A673 (cell line): ENCODE data around the gene UBASH3B. TPM values are rescaled to one million over a fixed set of nuclear protein-coding genes. Genes with fewer than 3 reads are reported as not detected.

ENCODE experiments used
- BruUV-seq: library from RNA; stranded (reverse); fragments of 400-500 nt; replicated peaks from 2 replicates; lab custom pipeline; 2021; lab: Mats Ljungman, UMichigan
- CTCF ChIA-PET: fragments of 300-600 bp; sonication (Branson Sonifier 250); formaldehyde crosslinking; loops from one replicate; lab custom pipeline; 2022; ENCODE audit warnings: antibody characterized with exemption; lab: Charles Lee
- POLR2A ChIA-PET: fragments of 300-600 bp; sonication (Branson Sonifier 250); formaldehyde crosslinking; loops from one replicate; lab custom pipeline; 2022; ENCODE audit warnings: antibody characterized with exemption; ENCODE audit not compliant: low non-redundant PET; lab: Charles Lee
- DNase-seq: peaks from one replicate; pipeline ENCODE4 v3.0.0-alpha.2; 2015; ENCODE audit warnings: low spot score
- H3K27ac ChIP-seq: fragments of 200-600 bp; sonication (generic); 2 replicates; pipeline ENCODE4 v1.5.1; 2016; ENCODE audit warnings: mixed run types, low read depth, mild to moderate bottlenecking, mixed read lengths, antibody characterized with exemption, low read length; ENCODE audit not compliant: poor library complexity, severe bottlenecking
- H3K27me3 ChIP-seq: fragments of 200-600 bp; sonication (generic); replicated peaks from 2 replicates; pipeline ENCODE4 v1.6.1; 2017; ENCODE audit warnings: mixed run types, low read depth, mild to moderate bottlenecking, mixed read lengths, antibody characterized with exemption, low read length; ENCODE audit not compliant: insufficient read depth, poor library complexity
- H3K36me3 ChIP-seq: fragments of 200-600 bp; sonication (generic); 2 replicates; pipeline ENCODE4 v1.6.1; 2016; ENCODE audit warnings: mixed run types, mild to moderate bottlenecking, mixed read lengths, antibody characterized with exemption, low read length; ENCODE audit not compliant: insufficient read depth, poor library complexity, severe bottlenecking
- H3K4me1 ChIP-seq: fragments of 200-600 bp; sonication (generic); 2 replicates; pipeline ENCODE4 v1.6.1; 2017; ENCODE audit warnings: mixed run types, mild to moderate bottlenecking, mixed read lengths, antibody characterized with exemption, low read length; ENCODE audit not compliant: insufficient read depth, poor library complexity, severe bottlenecking
- H3K4me3 ChIP-seq: fragments of 200-600 bp; sonication (generic); 2 replicates; pipeline ENCODE4 v1.5.1; 2016; ENCODE audit warnings: low read depth, mixed run types, mild to moderate bottlenecking, mixed read lengths, low read length; ENCODE audit not compliant: poor library complexity, severe bottlenecking
- H3K9me3 ChIP-seq: fragments of 200-600 bp; sonication (generic); 2 replicates; pipeline ENCODE4 v1.6.1; 2016; ENCODE audit warnings: mixed run types, low read depth, mild to moderate bottlenecking, mixed read lengths, antibody characterized with exemption, low read length; ENCODE audit not compliant: poor library complexity, severe bottlenecking
- EZH2 ChIP-seq: fragments of 200-600 bp; sonication (generic); IDR thresholded peaks from 2 replicates; pipeline ENCODE4 v1.6.1; 2017; ENCODE audit warnings: borderline replicate concordance, low read depth, mild to moderate bottlenecking, mixed read lengths, antibody characterized with exemption, low read length; ENCODE audit not compliant: poor library complexity, severe bottlenecking
- intact Hi-C: fragments of 100-400 bp; cut with micrococcal nuclease; formaldehyde crosslinking; loops from one replicate; pipeline ENCODE4 v1.10.0; 2022; ENCODE audit not compliant: unreplicated experiment
- total RNA-seq: library from RNA; stranded (reverse); gene quantifications from 2 replicates; pipeline ENCODE4 v1.2.3, GENCODE V29; 2021
- TF ChIP-seq, protein P1 (sequence below): fragments of 300-800, 200-600 bp; sonication (generic); conservative IDR thresholded peaks from 2 replicates; pipeline ENCODE4 v1.5.1; 2017; ENCODE audit warnings: low read depth, mild to moderate bottlenecking, antibody characterized with exemption, low read length, moderate library complexity, mixed read lengths

Gene UBASH3B
- total RNA-seq, 1 experiment from 2014 or later = 15.3 TPM

DNA sequence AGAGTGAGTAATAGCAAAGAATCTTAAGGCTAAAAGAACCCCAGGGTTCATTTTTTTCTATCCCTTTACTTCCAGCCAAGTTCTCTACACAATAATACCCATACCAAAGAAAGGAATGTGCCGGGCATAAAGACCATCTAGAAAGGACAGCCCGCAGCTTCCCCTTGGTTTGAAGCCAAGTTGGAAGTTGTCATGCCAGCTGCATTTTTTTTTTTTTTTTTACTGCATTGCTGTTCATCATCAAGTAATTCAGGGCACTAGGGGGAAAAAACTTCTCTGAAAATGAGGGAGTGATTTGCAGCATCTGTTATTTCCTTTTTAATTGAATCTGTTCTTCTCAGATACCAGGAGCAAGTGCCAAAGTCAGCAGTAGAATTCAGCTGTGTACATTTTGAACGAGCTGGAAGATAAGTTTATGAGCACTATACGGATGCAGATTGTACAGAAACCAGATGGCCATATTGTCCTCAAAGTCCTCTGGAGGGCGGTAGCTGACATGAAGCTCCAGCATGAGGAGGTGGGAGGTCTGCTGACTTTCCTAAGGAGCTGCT is 56.4 kb downstream of the UBASH3B start:
- intact Hi-C loops = no loop called here
- DNase-seq = peak; percentile 88
- CTCF ChIA-PET = interaction anchor here (0.5 to 1.7 kb wide), 5 partner anchors 43 to 142 kb away, joined by 3 to 19 read pairs (median 7); no protein-coding TSS in a partner anchor
- POLR2A ChIA-PET = interaction anchor here (0.8 kb wide), 2 partner anchors 23 to 748 kb away, joined by 3 to 6 read pairs; no protein-coding TSS in a partner anchor
- Histone ChIP-seq H3K4me3 (no peak overlapping the region), H3K36me3 (no peaks in the 10 kb centered on the region), H3K27ac (peak overlapping the region; percentile 43), H3K9me3 (no peaks in the 10 kb centered on the region), H3K4me1 (peaks cover 36% of the 10 kb centered on the region), H3K27me3 (no peaks in the 10 kb centered on the region)
- no peak for TF ChIP-seq EZH2
- TF ChIP-seq, protein P1, sequence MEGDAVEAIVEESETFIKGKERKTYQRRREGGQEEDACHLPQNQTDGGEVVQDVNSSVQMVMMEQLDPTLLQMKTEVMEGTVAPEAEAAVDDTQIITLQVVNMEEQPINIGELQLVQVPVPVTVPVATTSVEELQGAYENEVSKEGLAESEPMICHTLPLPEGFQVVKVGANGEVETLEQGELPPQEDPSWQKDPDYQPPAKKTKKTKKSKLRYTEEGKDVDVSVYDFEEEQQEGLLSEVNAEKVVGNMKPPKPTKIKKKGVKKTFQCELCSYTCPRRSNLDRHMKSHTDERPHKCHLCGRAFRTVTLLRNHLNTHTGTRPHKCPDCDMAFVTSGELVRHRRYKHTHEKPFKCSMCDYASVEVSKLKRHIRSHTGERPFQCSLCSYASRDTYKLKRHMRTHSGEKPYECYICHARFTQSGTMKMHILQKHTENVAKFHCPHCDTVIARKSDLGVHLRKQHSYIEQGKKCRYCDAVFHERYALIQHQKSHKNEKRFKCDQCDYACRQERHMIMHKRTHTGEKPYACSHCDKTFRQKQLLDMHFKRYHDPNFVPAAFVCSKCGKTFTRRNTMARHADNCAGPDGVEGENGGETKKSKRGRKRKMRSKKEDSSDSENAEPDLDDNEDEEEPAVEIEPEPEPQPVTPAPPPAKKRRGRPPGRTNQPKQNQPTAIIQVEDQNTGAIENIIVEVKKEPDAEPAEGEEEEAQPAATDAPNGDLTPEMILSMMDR = peak; percentile 67
- BruUV-seq = no TSS peak

DNA sequence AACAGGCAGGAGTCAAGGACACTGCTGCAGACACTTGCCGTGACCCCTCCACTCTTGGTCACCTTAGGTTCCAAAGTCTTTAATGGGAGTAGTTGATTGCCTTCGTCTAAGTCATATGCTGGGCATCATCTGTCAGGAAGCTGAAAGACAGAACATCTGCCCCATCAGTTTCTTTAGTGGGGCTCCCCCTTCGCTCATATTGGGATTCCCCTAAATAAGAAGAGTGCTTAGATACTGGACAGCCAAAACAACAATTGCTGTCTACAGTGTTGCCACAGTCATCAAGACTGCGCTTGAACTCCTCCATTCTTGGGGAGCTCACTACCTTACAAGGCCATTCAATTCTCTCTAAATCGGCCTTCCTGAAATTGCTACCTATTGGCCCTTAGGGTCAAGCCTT is 58.5 kb downstream of the UBASH3B start:
- POLR2A ChIA-PET = no interaction called here
- TF ChIP-seq, protein P1 = no peak
- no peak for TF ChIP-seq EZH2
- no peak for DNase-seq
- Histone ChIP-seq H3K27ac (no peak overlapping the region), H3K9me3 (no peaks in the 10 kb centered on the region), H3K36me3 (no peaks in the 10 kb centered on the region), H3K4me3 (no peak overlapping the region), H3K4me1 (peaks cover 36% of the 10 kb centered on the region), H3K27me3 (no peaks in the 10 kb centered on the region)
- CTCF ChIA-PET = no interaction called here
- no TSS peak for BruUV-seq
- intact Hi-C loops = no loop called here

DNA sequence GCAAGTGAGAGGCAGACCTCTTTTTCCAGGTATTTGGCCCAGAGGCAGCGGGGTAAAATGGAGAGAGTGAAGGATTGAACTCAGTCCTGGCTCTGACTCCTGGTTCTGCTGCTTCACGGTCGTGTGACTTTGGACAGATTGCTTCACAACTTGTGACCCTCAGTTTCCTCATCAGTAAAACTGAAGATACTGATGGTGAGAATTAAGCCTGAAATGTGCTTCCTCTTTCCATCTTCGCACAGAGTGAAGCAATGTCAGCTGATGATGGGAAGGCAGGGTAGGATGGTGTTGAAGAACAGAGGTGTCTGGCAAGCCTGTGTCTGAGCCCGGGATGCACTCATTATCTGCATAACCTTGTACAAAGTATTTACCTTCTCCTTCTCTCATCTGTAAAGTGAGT is 59.0 kb downstream of the UBASH3B start:
- intact Hi-C loops = no loop called here
- Histone ChIP-seq H3K27ac (no peak overlapping the region), H3K4me3 (no peak overlapping the region), H3K9me3 (no peaks in the 10 kb centered on the region), H3K4me1 (peaks cover 31% of the 10 kb centered on the region), H3K36me3 (no peaks in the 10 kb centered on the region), H3K27me3 (no peaks in the 10 kb centered on the region)
- TF ChIP-seq, protein P1 = no peak
- no peak for TF ChIP-seq EZH2
- BruUV-seq = no TSS peak
- DNase-seq = no peak
- ChIA-PET CTCF (no interaction called here), POLR2A (no interaction called here)
